ENCODE measurements around the gene SCAMP1. TPM values are rescaled to one million over a fixed set of nuclear protein-coding genes. Genes with fewer than 3 reads are reported as not detected.
A peak's percentile ranks its signal among the peaks of the same experiment; 100 is the strongest.

SCAMP1 gene
- total RNA-seq, 1 experiment from 2014 or later = 26.4 TPM

DNA sequence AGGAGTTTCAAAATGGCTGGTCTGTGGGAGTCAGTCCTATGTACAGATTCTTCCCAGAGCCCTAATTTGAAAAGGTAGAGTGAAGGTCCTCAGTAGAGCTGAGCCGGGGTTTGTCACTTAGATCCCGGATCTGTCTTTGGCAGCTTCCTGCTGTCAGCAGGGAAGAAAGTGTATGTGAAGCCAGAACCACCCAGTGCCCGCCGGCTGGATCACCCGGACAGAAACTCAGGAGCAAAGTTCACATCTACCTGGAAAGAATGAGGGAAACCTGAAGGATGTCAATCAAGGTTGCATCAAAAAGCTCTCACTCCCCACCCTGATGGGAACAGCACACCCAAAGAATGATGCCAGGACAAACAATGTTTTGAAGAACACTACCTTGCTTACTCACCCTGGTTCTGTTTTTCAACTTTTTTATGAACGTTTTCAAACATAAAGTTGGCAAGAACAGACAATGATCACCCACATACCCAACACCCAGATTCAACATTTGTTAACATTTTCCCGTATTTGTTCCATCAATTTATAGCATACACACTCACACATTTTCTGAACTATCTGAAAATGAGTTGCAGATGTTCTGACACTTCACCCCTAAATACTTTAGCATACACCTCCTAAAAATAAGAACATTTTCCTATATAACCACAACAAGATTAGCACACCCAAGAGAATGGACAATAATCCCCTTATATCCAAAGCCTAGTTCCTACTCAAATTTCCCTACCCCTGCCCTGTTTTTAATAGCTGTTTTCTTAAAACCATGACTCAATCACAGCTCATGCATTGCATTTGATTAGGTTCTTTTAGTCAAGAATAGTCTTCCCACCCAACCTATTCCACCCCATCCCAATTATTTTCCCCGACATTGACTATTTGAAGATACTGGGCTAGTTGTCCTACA, 154.3 kb downstream of the SCAMP1 start:
- DNase-seq = peak; percentile 79
- Histone ChIP-seq H3F3A (ENCODE audit: low read length, unreplicated experiment) (no peaks in the 10 kb centered on the region), H3K36me3 (ENCODE audit: low read depth, low read length) (no peaks in the 10 kb centered on the region), H3K27me3 (ENCODE audit: low read length) (no peaks in the 10 kb centered on the region), H3K4me2 (ENCODE audit: low read length) (peak overlapping the region; percentile 79), H4K20me1 (ENCODE audit: low read length) (0 out of 2 replicates have a peak, but pooled peaks cover 2% of the 10 kb centered on the region), H3K9me3 (ENCODE audit: low read length) (no peaks in the 10 kb centered on the region), H3K27ac (ENCODE audit: low read length) (peak overlapping the region; percentile 99), H3K79me2 (ENCODE audit: low read length) (peaks cover 12% of the 10 kb centered on the region), H3K4me1 (ENCODE audit: insufficient read depth, low read length) (peaks cover 54% of the 10 kb centered on the region), H2AFZ (ENCODE audit: low read length) (no peak overlapping the region), H3K4me3 (ENCODE audit: low read length) (peak overlapping the region; percentile 18; the same call in 1 of the 2 replicates), H3K9ac (ENCODE audit: low read length) (peak overlapping the region; percentile 75), H3K9me2 (replicated peaks; ENCODE audit: low read length) (no peaks in the 10 kb centered on the region)
- ATAC-seq = peak; percentile 59
- intact Hi-C loops (cut with micrococcal nuclease) = no loop called here
- POLR2A ChIA-PET (ENCODE audit: unreplicated experiment) = interaction anchor here (0.5 to 0.6 kb wide), 2 partner anchors 99 to 154 kb away, joined by 3 to 4 read pairs; no protein-coding TSS in a partner anchor
- TF ChIP-seq EZH2 (IDR thresholded peaks at IDR 0.05; ENCODE audit: low read length, unreplicated experiment) = no peak
- TF ChIP-seq, protein P1, sequence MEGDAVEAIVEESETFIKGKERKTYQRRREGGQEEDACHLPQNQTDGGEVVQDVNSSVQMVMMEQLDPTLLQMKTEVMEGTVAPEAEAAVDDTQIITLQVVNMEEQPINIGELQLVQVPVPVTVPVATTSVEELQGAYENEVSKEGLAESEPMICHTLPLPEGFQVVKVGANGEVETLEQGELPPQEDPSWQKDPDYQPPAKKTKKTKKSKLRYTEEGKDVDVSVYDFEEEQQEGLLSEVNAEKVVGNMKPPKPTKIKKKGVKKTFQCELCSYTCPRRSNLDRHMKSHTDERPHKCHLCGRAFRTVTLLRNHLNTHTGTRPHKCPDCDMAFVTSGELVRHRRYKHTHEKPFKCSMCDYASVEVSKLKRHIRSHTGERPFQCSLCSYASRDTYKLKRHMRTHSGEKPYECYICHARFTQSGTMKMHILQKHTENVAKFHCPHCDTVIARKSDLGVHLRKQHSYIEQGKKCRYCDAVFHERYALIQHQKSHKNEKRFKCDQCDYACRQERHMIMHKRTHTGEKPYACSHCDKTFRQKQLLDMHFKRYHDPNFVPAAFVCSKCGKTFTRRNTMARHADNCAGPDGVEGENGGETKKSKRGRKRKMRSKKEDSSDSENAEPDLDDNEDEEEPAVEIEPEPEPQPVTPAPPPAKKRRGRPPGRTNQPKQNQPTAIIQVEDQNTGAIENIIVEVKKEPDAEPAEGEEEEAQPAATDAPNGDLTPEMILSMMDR (conservative IDR thresholded peaks at IDR 0.05; ENCODE audit: low read depth, low read length) = no peak
- BruUV-seq (replicated peaks) = TSS peak; percentile 30
- CTCF ChIA-PET = no interaction called here

DNA sequence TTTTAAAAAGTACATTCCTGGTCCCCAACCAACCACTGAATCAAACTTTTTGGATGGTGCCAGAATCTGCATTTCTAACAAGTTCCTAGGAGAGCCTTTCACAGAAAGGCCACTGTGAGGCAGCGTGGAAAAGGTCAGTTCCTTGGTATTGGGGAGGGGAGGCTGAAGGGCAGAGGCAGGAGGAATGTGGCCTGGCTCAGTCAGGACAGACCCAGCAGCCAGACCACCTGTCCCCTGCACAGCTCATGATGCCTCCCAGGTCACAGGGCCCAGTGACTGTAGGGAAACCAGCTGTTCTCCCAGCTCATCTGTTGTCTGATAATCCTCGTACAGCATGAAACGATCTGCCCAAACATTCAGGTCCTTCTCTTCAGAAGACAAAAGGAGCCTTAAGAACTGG, 155.3 kb downstream of the SCAMP1 start:
- Histone ChIP-seq H3K79me2 (ENCODE audit: low read length) (peaks cover 7% of the 10 kb centered on the region; the same call in 1 of the 2 replicates), H4K20me1 (ENCODE audit: low read length) (no peaks in the 10 kb centered on the region), H3K9ac (ENCODE audit: low read length) (peak overlapping the region; percentile 60), H3K4me3 (ENCODE audit: low read length) (no peak overlapping the region), H3K9me2 (replicated peaks; ENCODE audit: low read length) (no peaks in the 10 kb centered on the region), H3K4me2 (ENCODE audit: low read length) (peak overlapping the region; percentile 79; the same call in 1 of the 2 replicates), H3K4me1 (ENCODE audit: insufficient read depth, low read length) (peaks cover 51% of the 10 kb centered on the region), H3K27me3 (ENCODE audit: low read length) (no peaks in the 10 kb centered on the region), H2AFZ (ENCODE audit: low read length) (no peak overlapping the region), H3K27ac (ENCODE audit: low read length) (peak overlapping the region; percentile 99), H3K36me3 (ENCODE audit: low read depth, low read length) (no peaks in the 10 kb centered on the region), H3F3A (ENCODE audit: low read length, unreplicated experiment) (no peaks in the 10 kb centered on the region), H3K9me3 (ENCODE audit: low read length) (no peaks in the 10 kb centered on the region)
- intact Hi-C loops (cut with micrococcal nuclease) = no loop called here
- DNase-seq (no peak), ATAC-seq (no peak)
- BruUV-seq (replicated peaks) = no TSS peak
- ChIA-PET POLR2A (ENCODE audit: unreplicated experiment) (no interaction called here), CTCF (no interaction called here)
- TF ChIP-seq, protein P1 (conservative IDR thresholded peaks at IDR 0.05; ENCODE audit: low read depth, low read length) = peak; percentile 12; the same call in 1 of the 2 replicates
- TF ChIP-seq EZH2phosphoT487 (IDR thresholded peaks at IDR 0.05; ENCODE audit: borderline replicate concordance, low read length) (no peak), EZH2 (IDR thresholded peaks at IDR 0.05; ENCODE audit: low read length, unreplicated experiment) (no peak)

Data from PC-3 (cell line).